ENCODE measurements around the gene WT1. TPM values are rescaled to one million over a fixed set of nuclear protein-coding genes. Genes with fewer than 3 reads are reported as not detected.

Gene WT1
- total RNA-seq, 1 experiment from 2014 or later, result 0.10 TPM

DNA sequence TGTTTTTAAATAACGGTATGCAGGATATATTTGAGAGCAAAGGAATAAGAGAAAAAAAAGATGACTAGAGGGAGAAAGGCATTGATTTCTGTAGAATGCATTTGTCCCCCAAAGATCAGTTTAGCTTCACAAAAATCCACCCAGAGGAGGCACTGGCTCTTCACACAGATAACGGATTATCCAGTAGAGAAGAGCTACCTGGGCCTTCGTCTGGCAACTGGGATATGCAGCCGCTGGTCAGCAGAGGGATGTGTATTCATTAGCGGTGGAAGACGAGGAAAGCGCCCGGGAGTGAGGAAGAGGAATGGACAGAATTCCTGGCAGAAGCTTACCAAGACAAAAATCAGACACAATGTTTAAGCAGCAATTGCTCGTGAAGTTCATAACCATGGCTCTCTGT, 5.6 kb upstream of the WT1 start:
- Histone ChIP-seq H3K36me3 (no peaks in the 10 kb centered on the region), H3K27me3 (peaks cover 74% of the 10 kb centered on the region), H3K9me3 (no peaks in the 10 kb centered on the region), H3K4me3 (no peak overlapping the region)
- DNase-seq, result no peak

DNA sequence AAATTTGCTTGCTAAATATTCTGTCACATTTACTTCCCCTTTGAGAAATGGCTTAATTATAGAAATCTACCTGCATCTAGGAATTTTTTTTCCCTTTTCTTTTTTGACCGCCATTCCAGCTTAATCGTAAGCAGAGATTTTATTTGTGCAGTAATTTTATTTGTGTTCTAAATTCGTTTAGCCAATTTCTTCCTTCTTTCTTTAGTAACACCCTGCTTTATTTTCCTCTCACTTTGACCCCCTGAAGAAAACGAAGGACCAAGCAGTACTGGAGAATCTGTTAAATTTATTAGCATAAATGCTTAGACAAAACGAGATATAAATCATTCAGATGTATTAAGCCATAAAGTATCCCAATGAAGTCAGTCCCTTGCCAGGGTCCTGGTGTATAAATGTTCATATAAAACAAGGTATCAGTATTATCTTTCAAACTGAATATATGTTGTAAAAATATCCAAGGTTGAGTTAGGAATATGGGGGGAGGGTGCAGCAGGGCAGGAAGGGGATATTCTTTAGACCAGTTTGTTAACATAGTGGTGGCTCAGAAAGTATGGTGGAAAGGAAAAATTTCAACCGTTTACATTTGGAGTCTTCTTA, 5.1 kb upstream of the WT1 start:
- no peak for DNase-seq
- no peaks in the 10 kb centered on the region for H3K36me3 ChIP-seq
- no peaks in the 10 kb centered on the region for H3K9me3 ChIP-seq
- no peak overlapping the region for H3K4me3 ChIP-seq
- peaks cover 79% of the 10 kb centered on the region for H3K27me3 ChIP-seq

DNA sequence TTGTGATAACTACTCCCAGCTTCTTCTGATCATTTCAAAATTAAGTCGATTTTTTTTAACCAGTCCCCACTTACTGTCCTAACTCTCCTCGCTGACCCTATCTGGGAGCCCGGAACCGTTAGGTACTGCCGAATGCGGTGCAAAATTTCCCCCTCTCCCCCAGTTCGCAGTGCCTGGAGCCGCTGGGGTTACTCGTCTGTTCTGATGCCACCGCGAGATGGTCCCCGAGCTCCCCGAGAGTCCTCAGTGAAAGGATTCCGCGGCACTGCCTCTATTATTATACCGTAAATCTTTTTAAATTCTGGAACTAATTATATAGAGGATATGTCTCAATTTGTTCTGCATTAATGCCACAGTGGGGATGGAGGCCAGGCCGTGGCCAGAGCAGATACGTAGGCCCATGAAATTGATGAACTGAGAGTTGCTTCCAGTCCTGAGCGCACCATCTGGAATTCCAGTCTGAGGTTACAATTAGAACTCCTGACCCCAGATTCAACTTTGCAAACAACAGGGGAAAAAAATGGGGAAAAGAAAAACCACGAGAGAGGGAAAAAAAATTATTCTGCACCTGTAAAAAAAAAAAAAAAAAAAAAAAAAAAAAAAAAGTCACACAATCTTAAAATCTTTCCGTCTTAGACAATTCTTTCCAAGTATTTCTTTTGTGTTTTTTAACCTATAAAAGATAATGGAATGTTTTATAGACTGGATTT, 4.3 kb upstream of the WT1 start:
- Histone ChIP-seq H3K36me3 (no peaks in the 10 kb centered on the region), H3K4me3 (no peak overlapping the region), H3K27me3 (peaks cover 81% of the 10 kb centered on the region), H3K9me3 (no peaks in the 10 kb centered on the region)
- DNase-seq, result no peak

DNA sequence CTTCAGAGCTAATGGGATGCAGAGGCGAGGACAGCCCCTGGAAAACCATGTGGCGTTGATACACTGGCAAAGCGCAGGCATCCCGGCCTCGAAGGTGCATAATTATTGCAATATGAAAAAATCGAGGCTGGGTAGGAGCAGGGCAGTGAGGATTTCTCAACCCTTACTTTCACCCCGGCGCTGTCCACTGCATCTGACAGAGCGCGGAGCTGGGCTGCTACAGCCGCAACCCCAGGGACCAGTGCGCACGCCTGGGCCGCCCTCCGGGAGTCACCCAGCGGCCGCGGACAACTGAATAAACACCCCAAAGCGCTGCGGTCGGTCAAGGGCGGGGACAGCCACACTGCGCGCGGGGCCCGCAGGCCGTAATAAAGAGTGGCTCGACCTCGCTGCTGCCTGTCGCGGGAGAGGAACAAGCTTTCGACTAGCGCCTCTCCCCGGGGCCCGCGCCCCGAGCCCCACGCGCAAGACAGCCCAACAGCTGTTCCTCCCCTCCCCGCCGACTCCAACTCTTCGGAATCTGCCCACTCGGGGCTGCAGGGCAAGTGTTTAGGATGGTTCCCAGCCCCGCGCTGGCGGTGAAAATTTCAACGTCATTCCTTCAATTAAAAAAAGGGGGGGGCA, 3.6 kb upstream of the WT1 start:
- H3K27me3 ChIP-seq, result peaks cover 80% of the 10 kb centered on the region
- H3K9me3 ChIP-seq, result no peaks in the 10 kb centered on the region
- H3K36me3 ChIP-seq, result no peaks in the 10 kb centered on the region
- DNase-seq, result no peak
- H3K4me3 ChIP-seq, result no peak overlapping the region

DNA sequence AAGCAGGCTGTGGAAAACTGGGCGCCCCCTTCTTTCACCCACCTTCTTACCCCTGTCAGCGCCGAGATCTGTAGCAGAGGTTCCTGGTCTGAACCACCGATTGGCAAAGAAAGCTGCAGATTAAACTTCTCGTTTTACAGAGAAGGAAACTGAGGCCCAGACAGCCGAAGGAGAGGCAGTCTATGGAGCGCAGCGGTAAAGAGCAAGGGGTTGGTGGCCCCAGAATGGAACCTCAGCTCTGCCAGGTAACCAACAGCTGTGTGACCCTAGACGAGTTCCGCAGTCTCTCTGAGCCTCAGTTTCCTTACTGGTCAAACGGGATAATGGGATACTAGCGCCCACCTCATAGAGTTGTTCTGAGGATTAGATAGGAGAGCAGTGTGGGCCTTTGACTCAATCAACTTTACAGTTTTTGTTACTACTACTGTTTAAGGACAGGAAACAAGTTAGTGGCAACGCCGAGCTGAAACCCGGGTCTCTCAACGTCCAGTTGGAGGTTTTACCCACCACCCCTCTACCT, 3.1 kb upstream of the WT1 start:
- H3K27me3 ChIP-seq, result peaks cover 76% of the 10 kb centered on the region
- H3K36me3 ChIP-seq, result no peaks in the 10 kb centered on the region
- no peak for DNase-seq
- no peaks in the 10 kb centered on the region for H3K9me3 ChIP-seq
- H3K4me3 ChIP-seq, result no peak overlapping the region

DNA sequence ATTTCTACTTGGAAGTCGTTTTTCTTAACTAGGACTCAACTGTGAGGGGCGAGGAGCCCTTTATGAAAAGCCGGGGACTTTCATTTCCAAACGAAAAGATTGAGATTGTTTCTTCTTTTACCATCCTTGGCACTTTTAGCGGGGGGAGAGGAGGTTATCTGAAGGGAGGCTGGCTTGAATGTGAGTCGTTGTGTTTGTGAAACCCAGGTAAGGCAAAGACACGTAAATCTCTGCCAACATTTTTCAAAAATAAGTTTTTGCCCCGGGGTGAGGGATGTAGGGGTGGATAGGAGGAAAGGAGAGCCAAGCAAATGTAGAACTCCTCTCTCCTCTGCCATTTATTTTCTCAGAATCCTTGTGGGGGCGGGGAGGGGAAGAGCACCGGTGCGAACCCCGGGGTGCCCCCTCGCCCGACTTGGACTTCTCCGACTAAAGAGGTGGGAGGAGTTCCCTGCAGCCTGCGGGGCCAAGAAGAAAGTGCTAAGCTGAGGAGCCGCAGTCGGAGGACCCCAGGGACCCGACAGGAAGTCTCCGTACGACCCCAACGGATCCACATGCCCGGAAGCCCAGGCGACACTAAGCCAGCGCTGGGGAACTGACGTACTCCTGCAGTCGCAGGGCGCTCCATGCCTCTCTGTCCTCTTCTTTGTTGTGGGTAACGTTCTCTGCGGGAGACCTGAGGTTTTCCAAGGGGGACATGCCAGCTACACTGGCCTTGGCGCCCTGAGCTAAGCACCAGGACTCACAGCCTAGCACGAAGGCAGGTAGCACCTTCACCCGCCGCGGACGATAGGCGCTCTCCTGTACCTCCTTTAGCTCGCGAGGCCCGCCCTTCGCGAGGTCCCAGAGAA, 2.4 kb upstream of the WT1 start:
- DNase-seq, result no peak
- H3K9me3 ChIP-seq, result no peaks in the 10 kb centered on the region
- H3K4me3 ChIP-seq, result no peak overlapping the region
- H3K27me3 ChIP-seq, result peaks cover 69% of the 10 kb centered on the region
- H3K36me3 ChIP-seq, result no peaks in the 10 kb centered on the region

DNA sequence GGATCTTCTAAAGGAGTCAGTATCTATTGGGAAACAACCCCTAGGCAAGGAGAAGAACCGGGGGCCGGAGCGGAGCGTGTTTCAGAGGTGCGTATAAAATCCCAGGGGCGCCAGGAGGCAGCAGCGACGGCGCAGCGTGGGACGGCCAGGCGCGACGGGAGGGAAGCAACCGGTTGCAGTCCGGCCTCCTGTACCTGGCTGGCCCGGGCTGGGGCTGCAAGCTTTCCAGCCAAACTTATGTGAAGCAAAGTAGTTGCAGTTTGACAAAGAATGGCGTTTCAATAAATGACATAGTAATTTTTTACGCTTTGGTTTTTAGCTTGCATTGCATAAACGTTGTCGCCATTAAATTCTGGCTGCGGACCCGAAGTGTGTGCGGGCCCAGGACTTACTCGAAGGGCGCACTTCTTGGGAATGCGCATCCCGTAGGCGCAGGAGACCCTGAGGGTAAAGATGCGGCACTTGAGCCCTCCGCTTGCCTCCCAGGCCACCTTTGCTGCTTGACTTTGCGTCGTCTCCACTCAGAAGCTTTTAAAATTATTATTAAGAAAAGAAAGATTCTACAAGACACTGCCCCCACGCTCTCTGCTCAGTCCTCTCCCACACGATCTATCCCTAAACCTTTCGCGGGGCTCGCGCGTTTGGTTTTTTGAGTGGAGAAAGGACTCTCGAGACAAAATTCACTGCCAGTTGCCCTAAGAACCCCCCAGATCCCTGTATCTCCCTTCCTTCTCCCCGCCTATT, 1.6 kb upstream of the WT1 start:
- Histone ChIP-seq H3K36me3 (no peaks in the 10 kb centered on the region), H3K4me3 (no peak overlapping the region), H3K27me3 (peaks cover 61% of the 10 kb centered on the region), H3K9me3 (no peaks in the 10 kb centered on the region)
- no peak for DNase-seq

DNA sequence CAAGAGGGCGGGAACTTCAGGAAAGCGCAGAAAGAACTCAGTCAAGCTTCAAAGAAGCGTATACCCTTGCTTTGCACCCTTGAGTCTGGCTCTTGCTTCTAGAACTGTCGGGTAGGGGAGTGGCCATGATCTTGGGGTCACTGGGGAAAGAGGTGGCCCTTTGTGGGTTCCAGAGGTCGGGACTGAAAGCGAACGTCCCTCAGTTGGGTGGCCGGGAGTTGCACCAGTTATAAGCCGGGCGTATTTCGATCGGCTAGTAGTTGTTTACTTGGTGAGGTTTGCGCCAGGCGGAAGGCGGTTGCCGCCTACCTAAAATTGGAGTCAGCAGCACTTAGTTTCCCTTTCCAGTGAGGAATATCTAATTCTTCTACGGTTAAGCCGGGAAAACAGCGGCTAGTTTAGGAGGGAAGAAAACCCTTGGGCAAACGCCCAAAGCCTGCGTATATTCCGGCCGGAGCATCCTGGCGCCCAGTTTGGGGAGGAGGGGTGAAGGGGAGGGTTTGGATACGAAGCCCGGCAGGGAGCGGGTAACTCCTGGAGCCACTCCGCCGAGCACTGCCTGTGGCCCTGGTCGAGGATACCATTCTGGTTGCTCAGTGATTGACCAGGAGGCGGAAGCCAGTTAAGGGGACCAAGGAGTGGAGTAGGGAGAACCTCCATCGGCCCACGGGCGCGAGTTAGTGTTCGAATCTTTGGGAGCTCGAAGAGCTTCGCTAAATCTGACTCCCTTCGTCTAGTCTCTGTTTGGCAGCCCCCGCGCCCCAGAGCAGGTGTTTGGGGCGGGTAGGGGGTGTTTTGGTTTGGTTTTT, 807 bp upstream of the WT1 start:
- Histone ChIP-seq H3K27me3 (peaks cover 53% of the 10 kb centered on the region), H3K36me3 (no peaks in the 10 kb centered on the region), H3K4me3 (no peak overlapping the region; the same call in 1 of the 2 replicates), H3K9me3 (no peaks in the 10 kb centered on the region)
- no peak for DNase-seq

DNA sequence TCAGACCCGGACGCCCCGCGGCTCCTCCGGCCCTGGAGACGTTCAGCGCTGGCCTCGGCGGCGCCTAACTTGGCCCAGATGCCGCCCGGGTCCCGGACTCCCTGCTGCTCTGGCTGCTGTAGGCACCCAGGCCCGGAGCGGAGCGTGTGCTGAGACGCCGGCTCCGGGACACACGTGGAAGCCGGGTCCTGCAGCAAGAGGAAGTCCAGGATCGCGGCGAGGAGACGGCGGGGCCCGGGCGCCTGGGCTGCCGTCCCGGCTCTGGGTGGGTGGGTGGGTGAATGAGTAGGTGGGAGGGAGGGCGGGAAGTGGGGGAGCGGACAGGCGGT, 223 bp downstream of the WT1 start:
- no peaks in the 10 kb centered on the region for H3K36me3 ChIP-seq
- peaks cover 43% of the 10 kb centered on the region for H3K27me3 ChIP-seq
- H3K9me3 ChIP-seq, result no peaks in the 10 kb centered on the region
- no peak for DNase-seq
- H3K4me3 ChIP-seq, result no peak overlapping the region

DNA sequence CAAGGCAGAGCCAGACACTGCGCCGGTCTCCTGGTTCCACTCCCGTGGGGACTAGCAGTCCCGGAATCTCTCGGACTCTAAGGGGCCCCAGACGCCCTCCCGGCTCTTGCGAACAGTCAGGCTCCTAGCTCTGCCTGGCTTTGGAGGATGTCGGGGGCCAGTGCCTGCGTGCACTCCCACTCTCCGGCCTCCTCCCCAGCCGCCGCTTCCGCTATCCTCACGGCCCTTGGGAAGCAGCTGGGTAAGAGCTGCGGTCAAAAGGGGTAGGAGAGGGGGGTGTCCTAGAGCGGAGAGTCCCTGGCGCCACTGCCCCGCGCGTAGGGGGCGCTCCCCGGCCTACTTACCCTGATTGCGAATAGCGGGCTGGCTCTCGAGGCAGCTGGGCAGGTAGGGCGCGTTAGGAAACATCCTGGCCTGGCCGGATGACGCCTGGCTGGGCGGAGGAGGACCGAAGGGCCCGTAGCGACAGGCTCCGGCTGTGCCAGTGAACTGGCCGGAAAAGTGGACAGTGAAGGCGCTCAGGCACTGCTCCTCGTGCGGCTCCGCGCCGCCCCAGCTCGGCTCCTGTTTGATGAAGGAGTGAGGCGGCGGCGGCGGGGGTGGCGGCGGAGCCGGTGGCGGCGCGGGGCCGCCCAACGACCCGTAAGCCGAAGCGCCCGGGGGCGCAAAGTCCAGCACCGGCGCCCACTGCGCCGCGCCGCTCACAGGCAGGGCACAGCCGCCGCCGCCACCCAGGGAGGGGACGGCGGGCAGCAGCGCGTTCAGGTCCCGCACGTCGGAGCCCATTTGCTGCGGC, 785 bp downstream of the WT1 start:
- Histone ChIP-seq H3K27me3 (peaks cover 40% of the 10 kb centered on the region), H3K4me3 (no peak overlapping the region), H3K36me3 (no peaks in the 10 kb centered on the region), H3K9me3 (no peaks in the 10 kb centered on the region)
- no peak for DNase-seq

DNA sequence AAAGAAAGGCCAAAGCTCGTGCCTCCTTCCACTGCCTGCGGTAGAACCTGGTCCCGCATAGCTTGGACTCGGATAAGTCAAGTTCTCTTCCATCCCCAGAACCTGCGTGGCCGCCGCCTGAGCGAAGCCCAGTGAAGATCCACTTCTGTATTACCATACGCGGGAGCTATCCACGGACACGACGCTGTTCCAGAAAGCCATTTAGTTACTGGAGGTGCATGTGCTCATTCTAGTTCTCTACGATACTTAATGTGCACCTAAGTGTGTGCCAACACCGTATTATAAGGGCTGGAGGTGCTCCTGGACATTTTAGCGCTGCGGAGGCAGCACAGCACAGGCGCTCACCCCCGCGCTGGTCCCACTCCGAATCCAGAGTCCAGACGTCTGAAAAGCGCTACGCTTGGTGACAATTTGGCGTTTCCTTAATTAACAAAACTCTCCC, 1.4 kb downstream of the WT1 start:
- DNase-seq, result no peak
- H3K36me3 ChIP-seq, result no peaks in the 10 kb centered on the region
- peaks cover 33% of the 10 kb centered on the region for H3K27me3 ChIP-seq
- H3K9me3 ChIP-seq, result no peaks in the 10 kb centered on the region
- no peak overlapping the region for H3K4me3 ChIP-seq

DNA sequence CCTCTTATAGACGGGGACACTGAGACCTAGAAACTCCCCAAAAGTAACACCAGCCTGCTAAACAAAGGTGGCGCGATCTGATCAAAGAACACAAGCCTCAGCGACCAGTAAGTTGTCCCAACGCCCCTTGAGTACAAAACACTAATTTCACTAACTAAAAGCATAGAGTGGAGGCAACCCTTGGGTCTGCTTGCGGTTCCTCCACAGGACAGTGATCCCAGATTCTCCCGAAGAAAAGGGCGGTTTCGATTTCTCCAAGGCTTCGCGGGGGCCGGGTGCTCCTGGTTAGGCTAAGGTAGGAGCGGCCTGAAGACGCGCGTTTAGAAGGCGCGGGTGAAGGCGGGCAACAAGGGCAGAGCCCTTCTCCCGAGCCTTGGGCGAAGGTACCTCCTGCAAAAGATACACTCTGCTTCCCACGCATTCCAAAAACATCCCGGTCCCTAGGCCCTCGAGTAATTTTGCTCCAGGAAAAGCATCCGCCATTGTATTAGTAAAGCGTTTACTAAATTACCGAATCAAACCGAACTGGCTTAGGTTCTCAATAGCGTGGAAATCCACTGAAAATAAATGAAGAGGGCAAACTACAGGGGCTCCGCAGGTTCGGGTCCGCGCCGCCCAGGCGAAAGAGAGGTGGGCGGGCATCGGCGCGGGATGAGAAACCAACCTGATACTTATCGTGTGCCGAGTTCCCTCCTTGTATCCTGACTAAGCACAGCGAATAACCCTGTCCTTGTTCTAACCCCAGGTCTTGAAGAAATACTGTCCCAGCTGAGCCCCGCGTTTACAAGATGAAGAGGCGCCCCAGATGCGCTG, 2.0 kb downstream of the WT1 start:
- Histone ChIP-seq H3K27me3 (peaks cover 27% of the 10 kb centered on the region), H3K36me3 (no peaks in the 10 kb centered on the region), H3K9me3 (no peaks in the 10 kb centered on the region), H3K4me3 (no peak overlapping the region)
- no peak for DNase-seq

DNA sequence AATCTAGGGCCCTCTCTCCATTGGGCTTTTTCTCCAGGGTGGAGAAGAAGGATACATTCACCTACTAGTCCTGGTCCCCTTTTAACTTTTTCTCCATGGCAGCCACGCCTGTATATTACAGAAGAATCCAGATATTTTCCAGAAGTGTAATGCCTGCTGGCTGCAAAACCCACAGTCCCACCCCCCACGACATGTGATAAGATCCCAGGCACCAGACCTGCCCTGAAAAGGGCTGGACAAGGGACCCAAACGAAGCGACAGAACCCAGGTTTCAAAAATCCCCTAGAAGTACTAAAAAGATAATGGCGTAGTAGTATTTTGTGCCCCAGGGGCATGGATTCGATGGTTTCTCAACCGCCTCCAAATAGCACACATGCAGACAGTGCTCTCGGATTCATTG, 2.8 kb downstream of the WT1 start:
- Histone ChIP-seq H3K36me3 (no peaks in the 10 kb centered on the region), H3K4me3 (no peak overlapping the region), H3K27me3 (peaks cover 20% of the 10 kb centered on the region), H3K9me3 (no peaks in the 10 kb centered on the region)
- no peak for DNase-seq

DNA sequence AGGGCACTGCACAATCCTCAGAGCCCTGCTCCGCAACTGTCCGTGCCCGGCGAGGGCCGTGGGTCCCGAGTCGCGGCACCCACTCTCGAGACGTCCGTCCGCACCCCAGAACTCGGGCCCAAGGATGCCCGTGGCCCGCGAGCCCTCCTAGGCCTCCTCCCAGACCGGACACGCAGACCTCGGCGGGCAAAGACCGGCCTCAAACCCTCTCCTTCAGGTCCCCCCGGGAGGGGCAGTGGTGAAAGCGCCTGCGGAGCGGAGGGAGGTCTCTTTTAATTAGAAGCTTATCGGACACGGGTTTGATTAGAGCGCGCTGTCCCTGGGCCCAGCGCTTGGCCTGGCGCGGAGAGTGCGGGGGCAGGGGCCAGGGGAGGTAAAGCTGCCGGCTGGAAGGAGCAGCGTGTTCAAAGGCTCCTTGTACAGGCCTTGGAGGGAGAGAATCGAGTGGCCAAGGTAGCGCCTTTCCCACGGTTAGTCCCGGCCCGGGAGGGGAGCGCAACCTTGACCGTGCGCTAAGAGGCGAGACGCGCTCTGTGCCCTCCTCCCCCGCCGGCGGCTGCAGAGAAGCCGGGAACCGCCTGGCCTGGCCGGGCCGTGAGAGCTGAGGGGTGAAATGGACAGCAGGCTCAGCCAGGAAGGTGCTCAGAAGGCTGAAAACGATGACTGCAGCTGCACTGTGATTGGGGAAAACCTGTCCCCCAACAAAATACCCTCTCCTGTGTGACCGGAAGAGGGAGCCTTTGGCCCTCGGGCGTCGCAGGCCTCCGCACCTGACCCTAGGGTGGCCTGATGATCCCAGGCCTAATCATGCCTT, 4.6 kb downstream of the WT1 start:
- H3K36me3 ChIP-seq, result no peaks in the 10 kb centered on the region
- peaks cover 11% of the 10 kb centered on the region for H3K27me3 ChIP-seq
- DNase-seq, result no peak
- H3K4me3 ChIP-seq, result no peak overlapping the region
- H3K9me3 ChIP-seq, result no peaks in the 10 kb centered on the region
